Head of caudate nucleus (tissue), 42 donors: ENCODE results near the gene SERINC5.
"Not testable (repeated sequence)": the region's sequence is repeated elsewhere in the genome, so short reads cannot be mapped to it uniquely, and the experiment has no call there.

ENCODE experiments used
- DNase-seq, 42 donors: peaks; one replicate each; pipeline versions ENCODE4 v3.0.0 to v3.0.0-alpha.2; 2020 to 2021; ENCODE audit warnings: mixed read lengths in 7 of 42
- intact Hi-C: fragments of 100-400 bp; cut with DNase I; formaldehyde crosslinking; loops from one replicate; pipeline ENCODE4 v1.15.0; 2022

SERINC5 gene

DNA sequence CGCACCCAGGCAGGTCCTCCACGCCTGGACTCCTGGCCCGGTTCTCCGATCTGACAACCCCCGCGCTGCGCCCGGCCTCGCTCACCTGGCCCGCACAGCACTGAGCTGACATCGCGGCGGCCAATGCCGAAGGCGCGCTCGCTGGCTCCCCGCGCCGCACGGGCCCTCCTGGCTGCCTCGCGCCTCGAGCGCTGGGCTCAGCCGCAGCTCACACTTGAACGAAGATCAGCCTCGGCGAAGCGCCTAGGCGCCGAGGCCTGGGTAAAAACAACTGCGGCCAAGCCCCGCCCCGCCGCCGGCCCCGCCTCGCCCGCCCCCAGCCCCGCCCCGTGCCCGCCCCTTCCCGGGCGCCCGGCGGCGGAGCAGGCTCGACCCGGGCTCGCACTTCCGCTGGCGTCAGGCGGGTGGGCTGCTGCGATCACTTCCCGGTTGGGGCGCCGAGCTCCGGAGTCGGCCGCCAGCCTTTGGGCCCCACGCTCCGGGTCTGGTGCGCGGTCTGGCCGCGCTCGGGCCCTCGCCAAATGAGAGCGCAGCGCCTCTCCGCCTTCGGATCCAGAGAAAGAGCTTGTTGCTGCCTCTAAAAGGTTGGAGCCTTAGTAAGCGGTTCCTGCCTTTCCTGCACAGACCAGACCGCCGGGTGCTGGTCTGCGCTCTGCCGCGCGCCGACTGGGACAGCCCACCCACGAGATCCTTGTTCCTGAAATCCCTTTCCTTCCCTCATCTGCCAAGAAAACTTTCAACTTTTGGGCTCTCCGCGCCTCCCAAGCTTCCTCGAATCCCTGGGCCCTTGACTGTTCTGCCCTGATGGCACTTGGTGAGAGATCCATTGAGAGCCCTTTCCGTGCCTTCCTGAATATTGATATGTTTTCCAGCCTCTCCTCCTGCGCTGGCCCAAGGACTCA is at the start of gene SERINC5:
TSS of gene SERINC5 (minus strand) at position 238 of the 902 bp plus-strand sequence. CDS start at position 112, 126 bp downstream.
- intact Hi-C loops = loop anchor here (5.0 kb wide), 1 partner anchor 64 kb away; no protein-coding TSS in a partner anchor

DNA sequence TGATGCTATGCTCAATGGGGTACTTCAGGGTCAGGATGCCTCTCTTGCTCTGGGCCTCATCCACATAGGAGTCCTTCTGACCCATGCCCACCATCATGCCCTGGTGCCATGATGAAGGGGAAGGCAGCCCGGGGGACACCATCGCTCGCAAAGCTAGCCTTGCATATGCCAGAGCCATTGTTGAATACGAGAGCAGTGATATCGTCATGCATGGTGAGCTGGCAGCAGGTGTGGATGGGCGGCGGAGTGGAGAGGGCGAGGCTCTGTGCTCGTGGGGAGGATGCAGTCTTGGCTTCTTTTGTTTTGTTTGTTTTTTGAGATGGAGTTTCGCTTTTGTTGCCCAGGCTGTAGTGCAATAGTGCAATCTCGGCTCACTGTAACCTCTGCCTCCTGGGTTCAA is 46.8 kb upstream of the SERINC5 start:
- no peak for DNase-seq
- intact Hi-C loops = no loop called here

More for the DNA sequence above, at the start of gene SERINC5:
- peak; percentile 69 to 95 (median 89) for DNase-seq

DNA sequence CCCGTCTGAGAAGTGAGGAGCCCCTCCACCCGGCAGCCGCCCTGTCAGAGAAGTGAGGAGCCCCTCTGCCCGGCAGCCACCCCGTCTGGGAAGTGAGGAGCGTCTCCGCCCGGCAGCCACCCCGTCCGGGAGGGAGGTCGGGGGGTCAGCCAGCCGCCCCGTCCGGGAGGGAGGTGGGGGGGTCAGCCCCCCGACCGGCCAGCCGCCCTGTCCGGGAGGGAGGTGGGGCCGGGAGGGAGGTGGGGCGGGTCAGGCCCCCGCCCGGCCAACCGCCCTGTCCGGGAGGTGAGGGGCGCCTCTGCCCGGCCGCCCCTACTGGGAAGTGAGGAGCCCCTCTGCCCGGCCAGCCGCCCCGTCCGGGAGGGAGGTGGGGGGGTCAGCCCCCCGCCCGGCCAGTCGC is 45.5 kb upstream of the SERINC5 start:
- intact Hi-C loops = not testable (repeated sequence)

DNA sequence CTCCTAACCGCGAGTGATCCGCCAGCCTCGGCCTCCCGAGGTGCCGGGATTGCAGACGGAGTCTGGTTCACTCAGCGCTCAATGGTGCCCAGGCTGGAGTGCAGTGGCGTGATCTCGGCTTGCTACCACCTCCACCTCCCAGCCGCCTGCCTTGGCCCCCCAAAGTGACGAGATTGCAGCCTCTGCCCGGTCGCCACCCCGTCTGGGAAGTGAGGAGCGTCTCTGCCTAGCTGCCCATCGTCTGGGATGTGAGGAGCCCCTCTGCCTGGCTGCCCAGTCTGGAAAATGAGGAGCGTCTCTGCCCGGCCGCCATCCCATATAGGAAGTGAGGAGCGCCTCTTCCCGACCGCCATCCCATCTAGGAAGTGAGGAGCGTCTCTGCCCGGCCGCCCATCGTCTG is 44.9 kb upstream of the SERINC5 start:
- DNase-seq, intact Hi-C loops: not testable (repeated sequence)

More for the DNA sequence above, 45.5 kb upstream of the SERINC5 start:
- DNase-seq = not testable (repeated sequence)

DNA sequence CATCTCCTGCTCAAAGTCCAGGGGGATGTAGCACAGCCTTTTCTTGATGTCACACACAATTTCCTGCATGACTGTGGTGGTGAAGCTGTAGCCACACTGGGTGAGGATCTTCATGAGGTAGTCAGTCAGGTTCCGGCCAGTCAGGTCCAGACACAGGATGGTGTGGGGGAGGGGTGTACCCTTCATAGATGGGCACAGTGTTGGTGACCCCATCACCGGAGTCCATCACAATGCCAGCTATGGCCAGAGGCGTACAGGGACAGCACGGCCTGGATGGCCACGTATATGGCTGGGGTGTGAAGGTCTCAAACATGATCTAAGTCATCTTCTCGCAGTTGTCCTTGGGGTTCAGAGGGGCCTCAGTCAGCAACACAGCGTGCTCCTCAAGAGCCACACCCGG is 44.3 kb upstream of the SERINC5 start:
- DNase-seq = no peak
- intact Hi-C loops = no loop called here

DNA sequence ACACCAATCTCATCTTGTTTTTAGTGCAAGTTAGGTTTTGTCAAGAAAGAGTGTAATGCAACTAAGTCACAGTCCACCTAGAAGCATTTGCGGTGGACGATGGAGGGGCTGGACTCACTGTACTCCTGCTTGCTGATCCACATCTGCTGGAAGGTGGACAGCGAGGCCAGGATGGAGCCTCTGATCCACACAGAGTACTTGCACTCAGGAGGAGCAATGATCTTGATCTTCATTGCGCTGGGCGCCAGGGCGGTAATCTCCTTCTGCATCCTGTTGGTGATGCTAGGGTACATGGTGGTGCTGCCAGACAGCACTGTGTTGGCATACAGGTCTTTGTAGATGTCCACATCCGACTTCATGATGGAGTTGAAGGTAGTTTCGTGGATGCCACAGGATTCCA is 43.8 kb upstream of the SERINC5 start:
- intact Hi-C loops = no loop called here
- DNase-seq = no peak

DNA sequence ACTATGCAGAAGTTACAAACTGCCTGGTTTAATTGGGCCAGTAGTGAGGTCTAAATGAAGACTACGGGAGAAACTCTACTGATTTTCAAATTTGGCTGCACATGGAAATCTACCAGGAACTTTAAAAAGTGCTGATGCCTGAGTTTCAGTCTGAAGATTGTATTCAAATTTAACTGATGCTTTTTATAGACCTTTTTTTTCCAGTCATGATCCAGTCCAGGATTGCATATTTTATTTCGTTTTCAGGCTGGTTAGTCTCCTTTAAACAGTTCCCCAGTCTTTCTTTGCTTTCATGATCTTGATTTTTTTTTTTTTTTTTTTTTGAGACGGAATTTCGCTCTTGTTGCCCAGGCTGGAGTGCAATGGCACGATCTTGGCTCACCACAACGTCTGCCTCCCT is 40.3 kb upstream of the SERINC5 start:
- no peak for DNase-seq
- intact Hi-C loops = no loop called here

DNA sequence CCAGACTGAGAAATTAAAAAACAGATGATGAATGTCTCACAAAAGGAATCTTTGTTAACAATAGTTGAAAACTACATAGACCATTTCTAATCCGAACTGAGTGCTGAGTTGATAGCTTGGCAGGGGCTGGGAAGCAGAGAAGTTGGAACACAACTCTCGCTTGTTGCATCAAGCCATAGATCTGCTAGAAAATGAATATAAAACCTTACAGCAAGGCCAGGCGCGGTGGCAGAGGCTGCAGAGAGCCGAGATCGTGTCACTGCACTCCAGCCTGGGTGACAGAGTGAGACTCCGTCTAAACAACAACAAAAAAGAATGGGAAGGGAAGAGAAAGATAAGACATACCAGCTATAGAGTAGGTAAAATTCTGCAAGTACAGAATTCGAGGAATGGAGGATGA is 35.9 kb upstream of the SERINC5 start:
- DNase-seq = peak in 1 of 42 donors; percentile 6
- intact Hi-C loops = no loop called here

DNA sequence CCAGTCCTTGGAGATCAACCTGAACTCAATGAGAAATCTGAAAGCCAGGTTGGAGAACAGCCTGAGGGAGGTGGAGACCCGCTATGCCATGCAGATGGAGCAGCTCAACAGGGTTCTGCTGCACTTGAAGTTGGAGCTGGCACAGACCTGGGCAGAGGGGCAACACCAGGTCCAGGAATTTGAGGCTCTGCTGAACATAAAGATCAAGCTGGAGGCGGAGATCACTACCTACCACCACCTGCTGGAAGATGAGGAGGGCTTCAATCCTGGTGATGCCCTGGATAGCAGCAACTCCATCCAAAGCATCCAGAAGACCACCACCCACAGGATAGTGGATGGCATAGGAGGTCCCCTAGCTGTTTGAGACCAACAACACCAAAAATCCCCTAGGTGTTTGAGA is 33.5 kb upstream of the SERINC5 start:
- DNase-seq = peak in 1 of 42 donors; percentile 2
- intact Hi-C loops = no loop called here

DNA sequence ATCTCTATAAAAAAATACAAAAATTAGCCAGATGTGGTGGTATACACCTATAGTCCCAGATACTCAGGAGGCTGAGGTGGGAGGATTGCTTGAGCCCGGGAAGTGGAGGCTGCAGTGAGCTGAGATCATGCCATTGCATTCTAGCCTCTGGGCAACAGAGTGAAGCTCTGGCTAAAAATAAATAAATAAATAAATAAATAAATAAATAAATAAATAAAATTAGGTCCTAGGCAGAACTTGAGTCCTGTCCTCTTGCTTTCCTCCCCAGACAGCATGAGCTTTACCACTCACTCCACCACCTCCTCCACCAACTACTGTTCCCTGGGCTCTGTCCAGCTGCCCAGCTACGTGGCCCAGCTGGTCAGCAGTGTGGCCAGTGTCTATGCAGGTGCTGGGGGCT is 32.3 kb upstream of the SERINC5 start:
- no peak for DNase-seq
- intact Hi-C loops = no loop called here

DNA sequence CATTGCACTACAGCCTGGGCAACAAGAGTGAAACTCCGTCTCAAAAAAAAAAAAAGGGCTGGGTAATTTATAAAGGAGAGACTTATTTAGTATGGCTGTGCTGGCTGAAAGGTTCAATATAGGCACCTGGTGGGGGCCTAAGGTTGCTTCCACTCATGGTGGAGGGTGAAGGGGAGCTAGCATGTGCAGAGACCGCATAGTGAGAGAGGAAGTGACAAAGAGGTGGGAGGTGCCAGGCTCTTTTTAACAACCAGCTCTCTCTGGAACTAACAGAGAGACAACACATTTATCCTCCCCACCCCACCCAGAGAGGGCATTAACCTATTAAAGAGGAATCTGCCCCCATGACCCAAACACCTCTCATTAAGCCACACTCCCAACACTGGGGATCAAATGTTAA is 28.9 kb upstream of the SERINC5 start:
- no peak for DNase-seq
- intact Hi-C loops = no loop called here

DNA sequence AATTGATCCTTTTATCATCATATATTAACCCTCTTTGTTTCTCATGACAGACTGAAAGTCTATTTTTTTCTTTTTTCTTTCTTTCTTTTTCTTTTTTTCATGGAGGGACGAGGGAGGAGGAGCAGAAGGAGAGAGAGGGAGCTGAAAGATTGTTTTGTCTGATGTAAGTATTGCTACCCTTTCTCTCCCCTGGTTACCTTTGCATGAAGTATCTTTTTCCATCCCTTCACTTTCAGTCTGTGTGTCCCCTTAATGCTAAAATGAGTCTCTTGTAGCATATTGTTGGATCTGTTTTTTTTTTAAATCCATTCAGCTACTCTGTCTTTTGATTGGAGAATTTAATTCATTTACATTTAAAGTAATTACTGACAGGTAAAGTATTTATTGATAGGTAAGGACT is 27.5 kb upstream of the SERINC5 start:
- DNase-seq = no peak
- intact Hi-C loops = no loop called here

DNA sequence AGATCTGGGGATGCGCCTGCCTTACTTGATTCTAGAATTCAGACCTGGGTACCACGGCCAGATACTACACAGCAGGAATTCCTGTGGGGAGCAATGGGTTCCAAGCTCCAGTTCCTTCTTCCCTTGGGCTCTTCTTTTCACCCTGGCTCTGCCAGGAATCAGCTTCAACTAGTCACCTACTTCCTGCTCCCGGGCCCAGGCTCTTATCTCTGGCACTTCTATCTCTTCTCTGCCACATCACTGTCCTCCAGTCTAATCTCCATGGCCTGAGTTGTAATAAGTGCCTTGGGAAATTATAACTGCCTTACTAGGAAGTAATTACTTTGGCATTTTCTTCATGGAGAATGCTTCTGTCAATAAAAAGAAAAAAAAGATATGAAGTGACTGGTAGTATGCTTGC is 26.2 kb upstream of the SERINC5 start:
- no peak for DNase-seq
- intact Hi-C loops = no loop called here

DNA sequence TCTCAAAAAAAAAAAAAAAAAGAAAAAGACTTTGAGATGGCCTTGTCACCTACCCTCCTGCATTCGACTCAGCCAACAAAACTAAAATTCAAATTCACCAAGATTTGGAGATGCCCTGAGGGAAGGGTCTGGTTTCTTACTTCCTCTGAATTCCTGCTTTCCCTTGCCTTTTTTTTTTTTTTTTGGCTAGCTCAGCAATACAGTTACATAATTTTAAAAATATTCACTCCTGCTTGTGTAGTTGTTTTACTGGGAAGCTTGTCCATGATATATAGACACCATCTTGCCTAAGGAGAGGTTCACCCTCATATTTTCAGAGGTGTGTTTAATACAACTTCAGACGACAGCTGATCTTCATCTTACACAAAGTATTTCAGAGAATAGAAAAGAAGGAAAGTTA is 21.3 kb upstream of the SERINC5 start:
- intact Hi-C loops = loop anchor here (5.0 kb wide), 1 partner anchor 185 kb away; no protein-coding TSS in a partner anchor
- DNase-seq = no peak

DNA sequence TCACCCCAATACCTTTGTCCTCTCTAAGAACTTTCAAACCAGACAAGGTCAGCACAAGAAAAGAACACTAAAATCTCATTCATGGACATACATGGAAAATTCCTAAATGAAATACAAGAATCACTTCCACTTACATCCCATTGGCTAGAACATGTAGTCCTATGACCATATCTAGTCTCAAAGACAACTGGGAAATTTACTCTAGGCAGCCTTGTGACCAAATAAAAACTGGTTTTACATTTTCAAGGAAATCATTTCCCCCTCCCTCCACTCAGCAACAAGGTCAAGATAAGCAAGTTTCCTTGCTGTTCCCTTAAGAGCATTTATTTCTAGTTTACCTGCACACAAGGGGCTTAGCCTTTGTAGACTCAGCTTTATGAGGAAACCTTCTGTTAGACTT is 20.3 kb upstream of the SERINC5 start:
- intact Hi-C loops = loop anchor here (5.0 kb wide), 1 partner anchor 184 kb away; no protein-coding TSS in a partner anchor
- DNase-seq = no peak

DNA sequence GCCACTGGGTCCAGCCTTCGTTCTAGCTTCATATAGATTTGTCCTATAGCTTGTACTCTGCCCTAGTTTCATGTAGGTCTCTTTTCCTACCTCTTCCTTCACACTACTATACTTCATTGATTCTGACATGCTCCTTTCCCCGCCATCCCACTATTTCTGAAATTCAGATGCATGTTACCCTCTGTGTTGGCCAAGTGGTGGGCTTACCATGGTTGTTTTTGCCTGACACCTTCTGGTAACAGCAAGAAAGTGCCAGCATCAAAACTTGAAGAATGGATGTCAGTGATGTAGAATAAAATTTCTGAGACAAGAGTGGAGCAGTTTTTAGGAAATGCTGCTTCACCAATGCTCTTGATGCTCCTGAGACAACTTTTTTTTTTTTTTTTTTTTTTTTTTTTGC is 19.5 kb upstream of the SERINC5 start:
- peak in 27 of 42 donors; percentile 13 to 78 (median 45) for DNase-seq
- intact Hi-C loops = loop anchor here (5.0 kb wide), 1 partner anchor 183 kb away; no protein-coding TSS in a partner anchor

DNA sequence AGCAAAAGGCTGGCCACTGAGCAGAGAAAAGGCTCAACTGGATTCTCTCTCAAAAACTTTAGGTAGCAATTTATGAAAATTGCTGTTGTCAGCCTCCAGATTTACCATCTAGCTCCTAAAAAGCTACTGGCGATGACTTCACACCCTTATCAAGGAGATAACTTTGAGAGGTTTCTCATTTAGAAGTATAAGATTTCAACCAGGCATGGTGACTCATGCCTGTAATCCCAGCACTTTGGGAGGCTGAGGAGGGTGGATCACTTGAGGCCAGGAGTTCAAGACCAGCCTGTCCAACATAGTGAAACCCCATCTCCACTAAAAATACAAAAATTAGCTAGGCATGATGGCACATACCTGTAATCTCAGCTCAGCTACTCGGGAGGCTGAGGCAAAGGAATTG is 14.7 kb upstream of the SERINC5 start:
- intact Hi-C loops, DNase-seq: not testable (repeated sequence)

DNA sequence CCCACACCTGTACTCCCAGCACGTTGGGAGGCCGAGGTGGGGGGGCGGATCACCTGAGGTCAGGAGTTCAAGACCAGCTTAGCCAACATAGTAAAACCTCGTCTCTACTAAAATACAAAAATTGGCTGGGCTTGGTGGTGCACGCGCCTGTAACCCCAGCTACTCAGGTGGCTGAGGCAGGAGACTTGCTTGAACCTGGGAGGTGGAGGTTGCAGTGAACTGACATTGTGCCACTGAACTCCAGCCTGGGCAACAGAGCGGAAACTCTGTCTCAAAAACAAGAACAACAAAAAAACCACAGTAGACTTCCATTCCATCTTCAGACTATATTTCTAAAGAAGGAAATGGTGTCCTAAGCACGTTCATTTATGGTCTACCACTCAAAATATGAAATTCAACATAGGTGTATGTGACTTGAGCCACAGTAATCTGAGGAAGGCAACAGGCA is 14.2 kb upstream of the SERINC5 start:
- intact Hi-C loops = no loop called here
- DNase-seq = no peak

DNA sequence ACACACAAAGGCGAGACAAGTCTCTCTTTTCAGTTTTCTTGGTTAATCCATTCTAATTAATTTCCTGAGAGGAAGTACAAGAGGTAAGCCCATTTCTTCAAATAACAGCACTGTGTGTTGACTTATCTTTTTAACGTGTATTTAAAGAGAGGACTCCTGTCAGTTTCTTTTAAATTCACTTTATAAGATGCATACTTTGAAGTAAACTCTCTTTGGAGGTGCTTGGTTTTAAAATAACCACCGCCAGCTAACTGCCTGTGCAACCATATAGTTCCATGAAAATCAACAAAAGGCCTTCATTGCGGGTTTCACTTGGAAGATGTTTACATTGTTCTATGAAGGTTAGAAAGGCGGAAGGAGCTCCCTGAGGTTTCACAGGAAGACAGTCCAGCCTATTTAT is 13.1 kb upstream of the SERINC5 start:
- DNase-seq = no peak
- intact Hi-C loops = no loop called here

DNA sequence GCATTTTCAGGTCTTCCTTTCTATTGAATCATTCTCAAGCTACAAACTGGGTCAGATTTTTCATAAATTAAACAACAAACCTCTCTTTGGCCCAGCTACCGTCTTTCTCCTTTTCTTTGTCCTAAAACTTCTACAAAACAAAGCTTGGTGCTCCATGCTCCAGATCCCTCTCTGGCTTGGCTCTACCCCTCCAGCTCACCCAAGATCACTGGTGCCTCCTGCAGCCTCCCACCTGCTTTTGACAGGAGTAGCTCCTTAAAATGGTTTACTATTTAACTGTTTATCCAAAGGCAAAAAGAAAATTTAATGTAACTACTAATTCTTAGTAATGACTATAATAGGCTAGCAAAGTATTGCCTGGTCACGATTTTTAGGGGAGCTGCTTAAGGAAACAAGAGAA is 10.7 kb upstream of the SERINC5 start:
- no peak for DNase-seq
- intact Hi-C loops = no loop called here

DNA sequence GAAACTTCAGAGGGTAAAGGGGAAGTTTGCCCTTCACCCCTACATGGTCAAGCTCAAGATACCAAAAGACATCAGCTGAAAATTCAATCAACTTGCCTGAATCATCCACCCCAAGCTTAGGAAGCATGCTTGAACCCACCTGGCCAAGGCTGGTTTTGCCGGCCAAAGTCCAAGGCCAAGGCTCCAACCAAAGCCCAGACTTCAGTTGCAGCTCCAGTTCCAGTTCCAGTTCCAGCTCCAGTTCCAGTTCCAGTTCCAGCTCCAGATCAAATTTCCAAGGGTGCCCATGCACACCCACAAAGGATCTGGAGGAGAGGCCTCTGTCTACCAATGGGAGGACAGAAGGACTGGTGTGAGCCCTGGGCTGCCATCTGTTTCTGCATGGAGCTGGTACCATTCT is 4.6 kb upstream of the SERINC5 start:
- intact Hi-C loops = no loop called here
- DNase-seq = no peak
